ENCODE measurements around the gene SYNDIG1.

Gene SYNDIG1

DNA sequence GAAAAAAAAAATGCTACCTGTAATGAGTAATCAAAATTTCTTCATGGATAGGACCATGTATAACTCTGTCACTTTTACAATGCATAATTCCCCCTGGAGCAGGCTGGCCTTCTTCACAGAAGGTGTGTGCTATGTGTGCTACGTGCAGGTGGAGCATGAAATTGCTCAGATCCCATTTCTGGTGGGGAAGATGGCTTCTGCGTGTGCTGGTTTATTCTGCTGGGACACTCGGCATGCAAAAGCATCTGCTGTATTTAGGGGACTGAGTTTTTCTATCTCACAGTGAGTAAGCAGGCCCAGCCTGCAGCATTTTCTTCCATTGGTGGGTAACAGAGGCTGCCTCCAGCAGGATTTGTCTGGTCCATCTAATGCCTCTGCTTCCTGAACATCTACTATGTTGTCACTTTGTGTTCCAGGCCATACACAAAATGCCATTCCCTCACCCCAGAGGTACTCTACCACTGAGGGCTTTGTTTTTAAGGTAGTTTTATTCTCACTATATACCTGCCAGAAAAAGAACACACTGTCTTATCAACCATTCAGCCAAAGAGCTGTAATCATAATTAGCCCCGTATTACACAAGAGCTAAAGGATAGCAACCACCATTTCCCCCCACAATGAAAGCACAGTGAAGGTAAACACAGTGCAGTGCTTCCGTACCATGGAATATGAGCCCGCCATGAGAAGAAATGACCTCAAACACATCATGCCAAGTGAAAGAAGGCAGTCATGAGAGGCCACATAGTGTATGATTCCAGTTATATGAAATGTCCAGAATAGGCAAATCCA lies 62.4 kb downstream of the SYNDIG1 start:
- no peak for DNase-seq (ENCODE audit: low read depth in 1 of 2, low spot score in 1 of 2)
- in situ Hi-C loops (cut with HindIII; ENCODE audit: low pct_unique_long_range_greater_than_20kb, low sequenced_read_pairs), result no loop called here
- TF ChIP-seq JUND (IDR thresholded peaks at IDR 0.05; ENCODE audit: low read depth), result no peak

DNA sequence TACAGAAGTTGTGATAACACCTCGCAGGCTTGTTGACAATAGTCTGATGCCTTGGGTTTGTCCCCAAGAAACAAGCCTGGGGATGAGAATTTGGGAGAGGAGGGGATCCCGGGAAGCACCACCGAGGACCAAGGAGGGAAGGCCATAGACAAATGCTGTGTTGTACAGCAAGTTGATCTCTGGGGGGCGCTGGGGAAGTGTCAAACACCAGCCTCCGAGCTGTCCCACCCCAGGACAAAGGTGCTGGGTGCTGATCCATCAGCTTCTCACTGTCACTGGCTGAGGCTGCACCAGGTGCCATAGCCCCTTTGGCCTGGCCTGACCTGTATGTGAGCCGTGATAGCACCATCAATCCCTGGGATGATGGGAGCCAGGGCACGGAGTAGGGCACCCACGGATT lies 64.0 kb downstream of the SYNDIG1 start:
- no peak for DNase-seq (ENCODE audit: low read depth in 1 of 2, low spot score in 1 of 2)
- no peak for TF ChIP-seq JUND (IDR thresholded peaks at IDR 0.05; ENCODE audit: low read depth)
- in situ Hi-C loops (cut with HindIII; ENCODE audit: low pct_unique_long_range_greater_than_20kb, low sequenced_read_pairs), result no loop called here

DNA sequence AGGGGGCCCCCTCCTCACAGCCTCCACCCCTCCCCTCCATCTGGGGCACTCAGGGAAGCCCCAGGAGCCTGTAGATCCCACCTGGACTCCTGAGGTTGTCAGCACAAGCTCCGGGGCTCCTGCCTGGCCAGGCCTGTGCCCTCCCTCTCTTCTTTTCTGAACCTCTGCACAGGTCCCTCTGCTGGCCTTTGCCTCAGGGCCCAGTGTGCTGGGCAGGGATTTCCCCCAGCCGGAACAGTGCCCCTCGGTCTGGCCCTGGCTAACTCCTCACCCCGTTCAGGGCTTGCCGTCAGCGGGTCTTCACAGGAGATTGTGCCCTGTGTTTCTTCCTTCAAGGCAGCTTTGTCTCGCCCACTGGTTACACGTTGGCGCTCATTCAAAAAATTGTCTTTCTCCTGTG lies 64.9 kb downstream of the SYNDIG1 start:
- DNase-seq (ENCODE audit: low read depth in 1 of 2, low spot score in 1 of 2), result no peak
- no peak for TF ChIP-seq JUND (IDR thresholded peaks at IDR 0.05; ENCODE audit: low read depth)
- in situ Hi-C loops (cut with HindIII; ENCODE audit: low pct_unique_long_range_greater_than_20kb, low sequenced_read_pairs), result no loop called here

DNA sequence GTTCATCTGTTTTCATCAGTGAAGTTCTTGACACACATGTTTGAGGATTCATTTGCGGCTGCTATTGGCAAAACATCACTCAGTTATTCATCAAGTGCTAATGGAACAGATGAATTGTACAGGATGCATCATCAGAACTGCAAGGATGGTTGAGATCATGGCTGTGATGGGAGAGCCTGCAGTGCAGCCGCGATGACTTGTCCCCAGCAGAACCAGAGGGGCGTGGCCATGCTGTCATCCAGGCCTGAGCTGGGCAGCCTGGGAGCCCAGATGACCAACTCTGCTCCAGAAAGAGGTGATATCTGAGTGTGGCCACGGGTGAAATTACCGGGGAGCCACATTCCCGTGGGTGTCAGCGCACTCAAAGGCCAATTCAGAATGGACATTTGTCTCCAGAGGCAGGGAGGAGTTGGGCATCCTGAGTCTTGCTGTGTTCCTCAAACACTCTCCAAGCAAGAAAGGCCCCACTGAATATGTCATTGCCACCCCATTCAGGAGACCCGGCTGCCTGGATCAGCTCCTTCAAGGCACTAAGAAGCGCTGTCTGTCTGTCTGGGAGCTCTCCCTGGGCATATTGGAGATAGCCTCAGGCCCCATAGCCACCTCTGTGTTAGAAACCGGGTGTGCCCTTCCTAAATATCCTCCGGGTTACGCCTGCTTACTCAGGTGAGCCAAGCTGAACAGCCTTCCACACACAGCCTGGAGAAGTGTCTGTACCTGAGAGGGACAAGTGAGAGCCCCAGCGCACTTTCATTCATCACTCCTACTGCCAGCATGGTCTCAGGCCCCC lies 66.7 kb downstream of the SYNDIG1 start:
- DNase-seq (ENCODE audit: low read depth in 1 of 2, low spot score in 1 of 2), result no peak
- TF ChIP-seq JUND (IDR thresholded peaks at IDR 0.05; ENCODE audit: low read depth), result no peak
- in situ Hi-C loops (cut with HindIII; ENCODE audit: low pct_unique_long_range_greater_than_20kb, low sequenced_read_pairs), result no loop called here

DNA sequence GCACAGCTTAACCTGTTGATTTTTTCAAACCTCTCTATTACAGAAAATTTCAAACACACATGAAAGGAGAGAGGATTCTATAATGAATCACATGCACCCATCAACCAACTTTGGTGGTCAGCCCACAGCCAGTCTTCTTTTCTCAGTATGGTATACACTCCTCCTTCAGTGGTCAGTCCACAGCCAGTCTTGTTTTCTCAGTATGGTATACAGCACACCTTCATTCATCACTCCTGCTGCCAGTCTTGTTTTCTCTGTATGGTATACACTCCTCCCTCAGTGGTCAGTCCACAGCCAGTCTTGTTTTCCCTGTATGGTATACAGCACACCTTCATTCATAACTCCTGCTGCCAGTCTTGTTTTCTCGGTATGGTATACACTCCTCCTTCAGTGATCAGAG lies 67.8 kb downstream of the SYNDIG1 start:
- in situ Hi-C loops (cut with HindIII; ENCODE audit: low pct_unique_long_range_greater_than_20kb, low sequenced_read_pairs), result no loop called here
- TF ChIP-seq JUND (IDR thresholded peaks at IDR 0.05; ENCODE audit: low read depth), result no peak
- DNase-seq (ENCODE audit: low read depth in 1 of 2, low spot score in 1 of 2), result no peak

DNA sequence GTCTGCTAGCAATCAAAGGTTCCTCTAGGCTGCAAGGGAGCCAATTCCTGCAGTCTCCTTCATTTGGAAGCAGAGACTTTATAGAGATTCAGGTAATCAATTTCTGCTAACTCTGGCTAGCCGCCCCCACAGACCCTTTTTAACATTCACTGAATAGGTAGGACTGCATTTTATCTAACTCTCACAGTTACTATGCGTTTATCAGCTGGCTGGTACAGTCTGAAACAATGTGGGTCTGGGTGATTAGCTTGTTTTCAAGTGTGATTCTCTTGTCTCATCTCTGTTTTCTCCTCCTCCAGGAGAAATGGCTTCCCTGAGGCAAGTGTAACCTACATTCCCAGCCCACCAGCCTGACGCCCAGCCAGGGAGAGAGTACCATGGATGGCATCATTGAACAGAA lies 73.3 kb downstream of the SYNDIG1 start:
- no peak for DNase-seq (ENCODE audit: low read depth in 1 of 2, low spot score in 1 of 2)
- no peak for TF ChIP-seq JUND (IDR thresholded peaks at IDR 0.05; ENCODE audit: low read depth)
- in situ Hi-C loops (cut with HindIII; ENCODE audit: low pct_unique_long_range_greater_than_20kb, low sequenced_read_pairs), result no loop called here

DNA sequence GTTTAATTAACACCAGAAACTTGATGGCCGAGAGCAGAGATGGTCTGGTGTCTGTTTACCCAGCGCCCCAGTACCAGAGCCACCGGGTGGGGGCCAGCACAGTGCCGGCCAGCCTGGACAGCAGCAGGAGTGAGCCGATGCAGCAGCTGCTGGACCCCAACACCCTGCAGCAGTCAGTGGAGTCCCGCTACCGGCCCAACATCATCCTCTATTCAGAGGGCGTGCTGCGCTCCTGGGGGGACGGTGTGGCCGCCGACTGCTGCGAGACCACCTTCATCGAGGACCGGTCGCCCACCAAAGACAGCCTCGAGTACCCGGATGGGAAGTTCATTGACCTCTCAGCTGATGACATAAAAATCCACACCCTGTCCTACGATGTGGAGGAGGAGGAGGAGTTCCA lies 73.7 kb downstream of the SYNDIG1 start:
- in situ Hi-C loops (cut with HindIII; ENCODE audit: low pct_unique_long_range_greater_than_20kb, low sequenced_read_pairs), result no loop called here
- no peak for DNase-seq (ENCODE audit: low read depth in 1 of 2, low spot score in 1 of 2)
- no peak for TF ChIP-seq JUND (IDR thresholded peaks at IDR 0.05; ENCODE audit: low read depth)

DNA sequence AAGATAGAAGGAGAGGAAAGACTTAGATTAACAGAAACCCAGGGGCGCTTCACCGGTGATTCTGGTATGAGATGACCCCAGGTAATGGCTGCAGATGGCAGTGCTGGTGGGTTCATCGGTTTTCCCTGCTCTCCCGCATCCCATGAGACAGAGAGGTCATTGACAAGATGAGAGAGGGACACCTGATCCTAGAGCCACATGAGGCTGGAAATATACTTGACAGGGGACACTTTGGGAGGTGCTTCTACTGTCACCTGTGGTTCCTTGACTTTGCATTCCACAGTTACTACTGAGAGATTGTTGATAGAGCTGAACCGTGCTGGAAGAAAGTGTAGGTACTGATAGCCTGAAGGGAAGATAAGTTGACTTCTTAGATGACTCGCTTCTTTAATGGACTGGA lies 74.3 kb downstream of the SYNDIG1 start:
- in situ Hi-C loops (cut with HindIII; ENCODE audit: low pct_unique_long_range_greater_than_20kb, low sequenced_read_pairs), result no loop called here
- no peak for DNase-seq (ENCODE audit: low read depth in 1 of 2, low spot score in 1 of 2)
- no peak for TF ChIP-seq JUND (IDR thresholded peaks at IDR 0.05; ENCODE audit: low read depth)

DNA sequence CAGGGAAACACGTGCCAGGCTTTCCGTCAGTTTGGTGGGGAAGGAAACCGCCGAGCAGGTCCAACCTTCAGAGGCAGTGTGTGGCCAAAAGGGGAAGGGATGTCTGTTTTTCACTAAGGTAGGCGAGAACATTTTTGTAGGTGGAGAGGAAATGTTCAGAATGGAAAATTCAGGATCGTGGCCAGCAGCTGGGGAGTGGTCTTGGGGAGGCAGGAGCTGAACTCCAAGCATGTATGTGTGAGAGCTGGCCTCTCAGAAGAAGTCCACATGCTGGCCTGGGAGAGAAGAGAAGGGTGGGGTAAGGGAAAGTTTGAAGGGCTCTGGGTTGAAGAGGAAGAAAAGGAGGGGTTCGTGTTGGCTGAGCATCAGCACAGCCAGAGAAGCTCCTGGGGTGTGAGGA lies 74.9 kb downstream of the SYNDIG1 start:
- no peak for DNase-seq (ENCODE audit: low read depth in 1 of 2, low spot score in 1 of 2)
- in situ Hi-C loops (cut with HindIII; ENCODE audit: low pct_unique_long_range_greater_than_20kb, low sequenced_read_pairs), result no loop called here
- no peak for TF ChIP-seq JUND (IDR thresholded peaks at IDR 0.05; ENCODE audit: low read depth)

DNA sequence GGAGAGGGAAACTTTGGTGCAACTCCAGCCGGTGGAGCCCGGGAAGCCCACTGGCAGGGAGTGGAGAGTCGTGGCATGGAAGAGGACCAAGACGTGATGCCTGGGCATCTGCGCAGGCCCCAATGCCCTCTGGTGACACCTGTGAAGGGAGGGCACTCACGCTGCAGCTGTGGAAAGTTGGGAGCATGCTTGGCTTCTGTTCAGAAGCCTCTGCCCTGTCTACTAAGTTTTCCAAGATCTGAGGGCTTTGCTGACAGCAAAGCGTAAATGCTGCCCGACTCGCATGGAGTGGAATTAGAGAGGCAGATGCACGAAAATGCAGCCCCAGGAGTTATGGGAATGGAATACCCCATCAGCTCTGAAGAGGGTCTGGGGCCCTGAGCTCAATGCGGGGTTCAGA lies 75.7 kb downstream of the SYNDIG1 start:
- in situ Hi-C loops (cut with HindIII; ENCODE audit: low pct_unique_long_range_greater_than_20kb, low sequenced_read_pairs), result no loop called here
- TF ChIP-seq JUND (IDR thresholded peaks at IDR 0.05; ENCODE audit: low read depth), result no peak
- no peak for DNase-seq (ENCODE audit: low read depth in 1 of 2, low spot score in 1 of 2)

DNA sequence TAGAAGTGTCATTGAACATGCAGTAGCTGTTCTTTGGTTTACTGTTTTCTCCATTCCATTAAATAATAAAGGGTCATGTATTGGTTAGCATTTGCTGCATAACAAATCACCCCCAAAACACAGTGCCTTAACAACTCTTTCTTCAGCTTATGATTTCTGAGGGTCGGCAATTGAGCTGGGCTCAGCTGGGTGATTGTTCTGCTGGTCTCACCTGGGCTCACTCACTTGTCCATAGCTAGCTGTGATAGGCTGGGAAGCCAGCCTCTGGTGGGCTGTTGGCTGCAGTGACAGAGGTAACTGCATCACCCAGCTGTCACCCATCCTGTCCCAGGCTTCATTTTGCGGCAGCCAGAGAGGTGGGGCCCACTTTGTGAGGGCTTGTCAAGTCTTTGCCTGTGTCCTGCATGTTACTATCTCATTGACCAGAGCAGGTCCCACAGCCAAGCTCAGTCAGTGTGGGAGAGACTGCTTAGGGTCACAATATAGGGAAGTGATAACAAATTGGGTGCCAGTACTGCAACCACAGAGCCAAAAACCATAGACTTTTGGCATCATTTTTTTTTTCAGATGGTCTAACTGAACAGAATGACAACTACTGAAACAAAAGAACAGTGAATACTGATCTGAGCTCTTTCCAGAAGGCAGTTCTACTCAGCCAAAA lies 76.9 kb downstream of the SYNDIG1 start:
- no peak for DNase-seq (ENCODE audit: low read depth in 1 of 2, low spot score in 1 of 2)
- in situ Hi-C loops (cut with HindIII; ENCODE audit: low pct_unique_long_range_greater_than_20kb, low sequenced_read_pairs), result no loop called here
- TF ChIP-seq JUND (IDR thresholded peaks at IDR 0.05; ENCODE audit: low read depth), result no peak

DNA sequence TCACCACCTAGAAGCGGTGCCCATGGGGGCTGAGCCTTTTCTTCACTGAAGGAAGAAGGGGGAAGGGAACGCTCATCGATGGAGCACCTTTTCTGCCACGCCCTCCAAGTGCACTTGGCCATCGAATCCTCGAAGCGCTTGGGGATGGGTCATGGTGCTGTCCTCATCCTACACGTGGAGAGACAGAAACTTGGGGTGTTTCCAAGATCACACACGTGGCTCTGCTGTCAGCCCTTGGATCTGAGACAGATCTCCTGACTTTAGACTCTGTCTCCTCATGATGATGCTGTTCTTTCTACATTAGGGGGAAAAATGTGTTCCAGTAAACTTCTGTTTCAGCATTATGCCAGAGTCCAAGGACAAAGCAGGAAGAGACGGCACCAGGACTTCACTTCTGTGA lies 78.5 kb downstream of the SYNDIG1 start:
- in situ Hi-C loops (cut with HindIII; ENCODE audit: low pct_unique_long_range_greater_than_20kb, low sequenced_read_pairs), result no loop called here
- TF ChIP-seq JUND (IDR thresholded peaks at IDR 0.05; ENCODE audit: low read depth), result no peak
- no peak for DNase-seq (ENCODE audit: low read depth in 1 of 2, low spot score in 1 of 2)

Data from T47D (cell line).